PC-3 (cell line): ENCODE results near the gene PPP2CA. TPM values are rescaled to one million over a fixed set of nuclear protein-coding genes. Genes with fewer than 3 reads are reported as not detected.

Experiments used
- ATAC-seq: fragments of 200-7000 bp; cut with Tn5 transposase; 2 replicates; pipeline ENCODE4 v1.9.1; 2020; ENCODE audit warnings: mild to moderate bottlenecking, moderate library complexity
- BruUV-seq: library from RNA; stranded (reverse); fragments of 400-500 nt; replicated peaks from 2 replicates; lab custom pipeline; 2021; lab: Mats Ljungman, UMichigan
- CTCF ChIA-PET: fragments of 300-600 bp; sonication (Branson Sonifier 250); formaldehyde crosslinking; loops from one replicate; lab custom pipeline; 2022; ENCODE audit warnings: antibody characterized with exemption; lab: Charles Lee
- POLR2A ChIA-PET: fragments of 300-600 bp; sonication (Branson Sonifier 250); formaldehyde crosslinking; loops from one replicate; lab custom pipeline; 2022; ENCODE audit warnings: antibody characterized with exemption; ENCODE audit not compliant: unreplicated experiment; lab: Charles Lee
- DNase-seq: peaks from one replicate; pipeline ENCODE4 v3.0.0-alpha.2; 2015
- H2AFZ ChIP-seq: fragments of 300-600 bp; sonication (generic); 2 replicates; pipeline ENCODE4 v1.6.0; 2016; ENCODE audit warnings: antibody characterized with exemption, low read length
- H3F3A ChIP-seq: fragments of 300-600 bp; sonication (generic); one replicate; pipeline ENCODE4 v1.6.0; 2017; ENCODE audit warnings: antibody characterized with exemption, low read length, control low read depth, mild to moderate bottlenecking; ENCODE audit not compliant: unreplicated experiment
- H3K27ac ChIP-seq: fragments of 300-600 bp; sonication (generic); 2 replicates; pipeline ENCODE4 v1.5.1; 2016; ENCODE audit warnings: mild to moderate bottlenecking, low read length
- H3K27me3 ChIP-seq: fragments of 300-600 bp; sonication (generic); 2 replicates; pipeline ENCODE4 v1.6.1; 2016; ENCODE audit warnings: low read length, mixed read lengths
- H3K36me3 ChIP-seq: fragments of 300-600 bp; sonication (generic); 2 replicates; pipeline ENCODE4 v1.6.1; 2016; ENCODE audit warnings: low read depth, mixed run types, low read length, mixed read lengths
- H3K4me1 ChIP-seq: fragments of 300-600 bp; sonication (generic); 2 replicates; pipeline ENCODE4 v1.5.1; 2016; ENCODE audit warnings: low read length; ENCODE audit not compliant: insufficient read depth
- H3K4me2 ChIP-seq: fragments of 300-600 bp; sonication (generic); 2 replicates; pipeline ENCODE4 v1.6.0; 2016; ENCODE audit warnings: low read length
- H3K4me3 ChIP-seq: fragments of 300-600 bp; sonication (generic); 2 replicates; pipeline ENCODE4 v1.5.1; 2016; ENCODE audit warnings: mild to moderate bottlenecking, low read length, mixed read lengths
- H3K79me2 ChIP-seq: fragments of 300-600 bp; sonication (generic); 2 replicates; pipeline ENCODE4 v1.6.1; 2017; ENCODE audit warnings: low read length, mixed read lengths
- H3K9ac ChIP-seq: fragments of 300-600 bp; sonication (generic); 2 replicates; pipeline ENCODE4 v1.6.0; 2016; ENCODE audit warnings: mild to moderate bottlenecking, low read length
- H3K9me2 ChIP-seq: fragments of 300-600 bp; sonication (generic); replicated peaks from 2 replicates; pipeline ENCODE4 v1.6.1; 2016; ENCODE audit warnings: mixed run types, low read length, mixed read lengths
- H3K9me3 ChIP-seq: fragments of 300-600 bp; sonication (generic); 2 replicates; pipeline ENCODE4 v1.6.1; 2016; ENCODE audit warnings: low read length, mixed read lengths
- H4K20me1 ChIP-seq: fragments of 300-600 bp; sonication (generic); 2 replicates; pipeline ENCODE4 v1.6.1; 2016; ENCODE audit warnings: low read length, mixed read lengths
- CTCF ChIP-seq: fragments of 300-600 bp; sonication (generic); conservative IDR thresholded peaks from 2 replicates; pipeline ENCODE4 v1.5.1; 2017; ENCODE audit warnings: antibody characterized with exemption, low read depth, mild to moderate bottlenecking, low read length
- EZH2 ChIP-seq: fragments of 300-600 bp; sonication (generic); IDR thresholded peaks from one replicate; pipeline ENCODE4 v1.6.1; 2017; ENCODE audit warnings: antibody characterized with exemption, mild to moderate bottlenecking, low read length; ENCODE audit not compliant: unreplicated experiment
- EZH2phosphoT487 ChIP-seq: fragments of 300-600 bp; sonication (generic); IDR thresholded peaks from 2 replicates; pipeline ENCODE4 v1.6.1; 2018; ENCODE audit warnings: mild to moderate bottlenecking, antibody characterized with exemption, low read length, borderline replicate concordance
- intact Hi-C: fragments of 100-400 bp; cut with micrococcal nuclease; formaldehyde crosslinking; loops from 2 replicates; pipeline ENCODE4 v1.9.0; 2023
- total RNA-seq: library from RNA; depleted of rRNA; stranded (reverse); fragments of >200 nt; gene quantifications from 2 replicates; pipeline ENCODE4 v1.2.3, GENCODE V29; 2014

The PPP2CA gene
- total RNA-seq, 1 experiment from 2014 or later, result 184 TPM

- Histone ChIP-seq H3K79me2 (peaks cover 23% of the 10 kb centered on the region; the same call in 1 of the 2 replicates), H2AFZ (no peak overlapping the region), H3K4me3 (no peak overlapping the region), H3K27ac (no peak overlapping the region), H3F3A (no peaks in the 10 kb centered on the region), H3K9me2 (no peaks in the 10 kb centered on the region), H3K4me2 (no peak overlapping the region), H3K4me1 (no peaks in the 10 kb centered on the region), H3K27me3 (no peaks in the 10 kb centered on the region), H3K9me3 (no peaks in the 10 kb centered on the region), H3K9ac (no peak overlapping the region), H3K36me3 (peaks cover 69% of the 10 kb centered on the region), H4K20me1 (peaks cover 8% of the 10 kb centered on the region)
- DNase-seq (no peak), ATAC-seq (no peak)
- BruUV-seq, result no TSS peak
- TF ChIP-seq EZH2phosphoT487, result no peak
- TF ChIP-seq EZH2, result no peak
- TF ChIP-seq CTCF, result no peak
- intact Hi-C loops, result no loop called here
- ChIA-PET POLR2A (no interaction called here), CTCF (no interaction called here)
Observed at GRCh38 chr5:134151723-134152122, 74.2 kb downstream of the PPP2CA start.

DNA sequence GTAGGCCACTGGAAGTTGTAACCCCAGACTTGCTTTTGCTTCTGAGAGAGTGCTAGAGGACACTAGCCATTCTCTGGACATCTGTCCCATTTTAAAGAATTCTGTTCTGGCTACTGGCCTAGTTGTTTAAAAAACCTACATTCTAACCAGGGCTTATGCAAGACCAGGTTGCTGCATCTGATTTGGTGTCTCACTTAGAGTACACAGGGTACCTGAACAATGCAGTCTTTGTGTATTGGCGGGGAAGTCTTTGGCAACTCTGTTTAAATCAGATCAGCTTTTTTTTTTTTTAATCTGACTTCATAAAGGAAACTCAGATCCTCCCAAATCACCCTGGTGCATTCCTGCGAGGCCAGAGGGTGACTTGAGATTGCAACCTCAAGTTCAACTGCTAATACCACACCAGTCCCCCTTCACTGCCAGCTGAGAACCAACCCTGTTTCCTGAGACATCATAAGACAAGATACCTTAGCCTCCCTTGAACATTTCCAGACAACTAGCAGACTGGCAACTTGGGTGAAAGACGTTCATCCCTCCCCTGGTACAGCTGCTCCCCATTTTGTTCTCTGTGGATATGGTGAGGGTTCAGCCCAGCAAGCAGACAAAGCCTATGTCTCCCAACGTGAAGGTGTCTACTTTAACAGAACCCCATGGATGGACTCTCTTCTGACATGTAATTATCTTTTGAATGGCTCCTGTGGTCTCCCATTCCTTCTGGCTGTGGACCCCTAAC is 76.1 kb downstream of the PPP2CA start:
- TF ChIP-seq EZH2phosphoT487 (no peak), CTCF (no peak), EZH2 (no peak)
- peaks cover 6% of the 10 kb centered on the region for H4K20me1 ChIP-seq
- H3K27ac ChIP-seq, result no peak overlapping the region
- POLR2A ChIA-PET, result no interaction called here
- peaks cover 30% of the 10 kb centered on the region; the same call in 1 of the 2 replicates for H3K79me2 ChIP-seq
- no peaks in the 10 kb centered on the region for H3K9me3 ChIP-seq
- H3K4me3 ChIP-seq, result no peak overlapping the region
- no peak overlapping the region for H3K9ac ChIP-seq
- DNase-seq (peak; percentile 29), ATAC-seq (no peak)
- no peak overlapping the region for H2AFZ ChIP-seq
- CTCF ChIA-PET, result no interaction called here
- H3K4me1 ChIP-seq, result no peaks in the 10 kb centered on the region
- no TSS peak for BruUV-seq
- H3K9me2 ChIP-seq, result no peaks in the 10 kb centered on the region
- H3K27me3 ChIP-seq, result no peaks in the 10 kb centered on the region
- H3K4me2 ChIP-seq, result no peak overlapping the region
- H3F3A ChIP-seq, result no peaks in the 10 kb centered on the region
- peaks cover 60% of the 10 kb centered on the region for H3K36me3 ChIP-seq
- intact Hi-C loops, result no loop called here

GRCh38 chr5:134148986-134149539 is 76.8 kb downstream of the PPP2CA start:
- no peak overlapping the region for H3K4me2 ChIP-seq
- no peak overlapping the region for H2AFZ ChIP-seq
- POLR2A ChIA-PET, result no interaction called here
- H3F3A ChIP-seq, result no peaks in the 10 kb centered on the region
- DNase-seq, result no peak
- H4K20me1 ChIP-seq, result peaks cover 5% of the 10 kb centered on the region; the same call in 1 of the 2 replicates
- no peaks in the 10 kb centered on the region for H3K9me3 ChIP-seq
- intact Hi-C loops, result no loop called here
- TF ChIP-seq CTCF, result no peak
- no peak for TF ChIP-seq EZH2
- no peak for TF ChIP-seq EZH2phosphoT487
- H3K9me2 ChIP-seq, result no peaks in the 10 kb centered on the region
- no peak for ATAC-seq
- no peak overlapping the region for H3K4me3 ChIP-seq
- H3K27me3 ChIP-seq, result no peaks in the 10 kb centered on the region
- H3K9ac ChIP-seq, result no peak overlapping the region
- no peak overlapping the region for H3K27ac ChIP-seq
- peaks cover 31% of the 10 kb centered on the region; the same call in 1 of the 2 replicates for H3K79me2 ChIP-seq
- no TSS peak for BruUV-seq
- H3K4me1 ChIP-seq, result no peaks in the 10 kb centered on the region
- CTCF ChIA-PET, result no interaction called here
- peaks cover 62% of the 10 kb centered on the region for H3K36me3 ChIP-seq
